Brain microvascular endothelial cell (primary cell): Measurements from ENCODE around the gene MAGEA1.

Source experiments
- DNase-seq: peaks from one replicate; pipeline ENCODE4 v3.0.0-alpha.2; 2020
- H3K27ac ChIP-seq: fragments of 250-450 bp; sonication (Bioruptor Pico); 2 replicates; pipeline ENCODE4 v1.5.1; 2020; ENCODE audit warnings: mild to moderate bottlenecking, moderate library complexity
- H3K27me3 ChIP-seq: fragments of 250-450 bp; sonication (Bioruptor Pico); replicated peaks from 2 replicates; pipeline ENCODE4 v1.5.1; 2020; ENCODE audit warnings: mild to moderate bottlenecking
- H3K36me3 ChIP-seq: fragments of 250-450 bp; sonication (Bioruptor Pico); replicated peaks from 2 replicates; pipeline ENCODE4 v1.5.1; 2020; ENCODE audit warnings: mild to moderate bottlenecking
- H3K4me3 ChIP-seq: 2 replicates; pipeline ENCODE4 v1.5.1; 2011; ENCODE audit warnings: low read depth, mild to moderate bottlenecking, control low read depth, low read length, moderate library complexity
- in situ Hi-C: cut with HindIII; loops from 2 replicates; pipeline ENCODE4 v1.10.0; 2017; ENCODE audit warnings: low sequenced_read_pairs, low pct_ligation_motif_present
- TF ChIP-seq, protein P1 (sequence below): IDR thresholded peaks from 2 replicates; pipeline ENCODE4 v1.5.1; 2011; ENCODE audit warnings: low read depth, mild to moderate bottlenecking, moderate library complexity, low read length, control low read depth, inconsistent platforms; ENCODE audit errors: missing control alignments

Gene MAGEA1

DNA sequence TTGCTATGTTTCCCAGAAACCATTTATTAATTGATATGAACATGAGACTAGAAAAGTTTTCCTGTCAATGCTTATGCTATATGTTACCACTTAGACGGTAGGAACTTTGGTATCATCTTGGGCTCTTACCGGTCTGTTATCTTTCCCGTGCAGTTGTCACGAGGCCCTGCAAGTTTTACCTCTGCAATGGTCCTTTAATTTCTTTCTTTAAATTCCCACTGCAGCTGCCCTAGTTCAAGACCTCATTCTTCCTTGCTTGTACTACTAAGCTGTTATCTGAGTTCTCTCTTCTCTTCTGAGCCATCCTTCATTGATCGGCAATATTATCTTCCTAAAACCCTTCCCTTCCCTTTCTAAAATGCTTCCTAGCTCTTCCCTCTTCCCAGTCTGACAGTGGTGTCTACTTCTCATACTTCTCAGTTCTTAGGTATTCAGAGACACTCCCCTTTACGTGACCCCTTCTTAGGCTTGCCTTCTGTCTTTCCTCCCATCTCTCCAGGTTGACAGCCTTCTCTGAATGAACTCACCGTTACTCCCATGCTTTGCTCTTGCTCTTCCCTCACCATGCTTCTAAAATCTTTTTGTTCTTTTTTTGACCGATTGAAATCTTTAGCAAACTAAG lies 27.5 kb downstream of the MAGEA1 start:
- H3K27ac ChIP-seq: no peak overlapping the region
- TF ChIP-seq, protein P1, sequence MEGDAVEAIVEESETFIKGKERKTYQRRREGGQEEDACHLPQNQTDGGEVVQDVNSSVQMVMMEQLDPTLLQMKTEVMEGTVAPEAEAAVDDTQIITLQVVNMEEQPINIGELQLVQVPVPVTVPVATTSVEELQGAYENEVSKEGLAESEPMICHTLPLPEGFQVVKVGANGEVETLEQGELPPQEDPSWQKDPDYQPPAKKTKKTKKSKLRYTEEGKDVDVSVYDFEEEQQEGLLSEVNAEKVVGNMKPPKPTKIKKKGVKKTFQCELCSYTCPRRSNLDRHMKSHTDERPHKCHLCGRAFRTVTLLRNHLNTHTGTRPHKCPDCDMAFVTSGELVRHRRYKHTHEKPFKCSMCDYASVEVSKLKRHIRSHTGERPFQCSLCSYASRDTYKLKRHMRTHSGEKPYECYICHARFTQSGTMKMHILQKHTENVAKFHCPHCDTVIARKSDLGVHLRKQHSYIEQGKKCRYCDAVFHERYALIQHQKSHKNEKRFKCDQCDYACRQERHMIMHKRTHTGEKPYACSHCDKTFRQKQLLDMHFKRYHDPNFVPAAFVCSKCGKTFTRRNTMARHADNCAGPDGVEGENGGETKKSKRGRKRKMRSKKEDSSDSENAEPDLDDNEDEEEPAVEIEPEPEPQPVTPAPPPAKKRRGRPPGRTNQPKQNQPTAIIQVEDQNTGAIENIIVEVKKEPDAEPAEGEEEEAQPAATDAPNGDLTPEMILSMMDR: no peak
- no peaks in the 10 kb centered on the region for H3K27me3 ChIP-seq
- H3K4me3 ChIP-seq: no peak overlapping the region
- in situ Hi-C loops: no loop called here
- H3K36me3 ChIP-seq: no peaks in the 10 kb centered on the region
- no peak for DNase-seq

DNA sequence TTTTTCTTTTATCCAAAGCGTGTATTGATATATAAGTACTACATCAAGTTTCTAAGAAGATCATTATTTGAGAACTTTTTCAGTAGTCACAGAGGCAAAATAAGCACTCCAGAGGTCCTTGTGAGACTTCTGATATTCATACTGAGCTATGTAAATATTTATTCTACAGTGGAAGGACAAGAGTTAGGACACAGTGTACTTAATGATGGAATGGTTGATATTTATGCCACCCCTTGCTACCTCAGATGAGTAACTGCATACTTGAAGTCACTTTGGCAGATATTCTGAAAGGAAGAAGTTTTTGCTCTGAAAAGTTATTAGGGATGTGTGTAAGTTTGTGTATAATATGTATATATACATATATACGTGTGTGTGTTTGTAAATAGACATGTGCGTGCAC lies 30.3 kb downstream of the MAGEA1 start:
- H3K36me3 ChIP-seq: no peaks in the 10 kb centered on the region
- TF ChIP-seq, protein P1: no peak
- in situ Hi-C loops: no loop called here

DNA sequence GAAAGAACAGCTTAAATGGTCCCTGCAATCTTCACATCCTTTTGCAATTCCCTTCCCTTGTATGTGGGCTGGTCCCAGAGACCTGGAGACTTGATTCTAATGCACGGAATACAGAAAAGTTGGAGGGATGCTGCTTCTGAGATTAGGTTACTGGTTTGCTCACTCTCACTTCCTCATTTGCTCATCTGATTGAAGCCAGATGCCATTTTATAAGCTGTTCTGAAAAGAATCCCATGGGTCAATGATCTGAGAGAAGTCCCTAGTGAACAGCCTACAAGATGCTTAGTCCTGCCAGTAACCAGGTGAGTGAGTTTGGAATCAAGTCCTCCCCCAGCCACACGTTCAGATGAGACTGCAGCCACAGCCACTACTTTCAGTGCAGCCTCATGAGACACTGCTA lies 35.9 kb downstream of the MAGEA1 start:
- in situ Hi-C loops: no loop called here
- TF ChIP-seq, protein P1: no peak
- Histone ChIP-seq H3K27ac (no peak overlapping the region), H3K36me3 (no peaks in the 10 kb centered on the region), H3K27me3 (no peaks in the 10 kb centered on the region), H3K4me3 (no peak overlapping the region)
- DNase-seq: no peak

More for the DNA sequence above, 30.3 kb downstream of the MAGEA1 start:
- no peak overlapping the region for H3K27ac ChIP-seq
- no peaks in the 10 kb centered on the region for H3K27me3 ChIP-seq
- DNase-seq: no peak
- no peak overlapping the region for H3K4me3 ChIP-seq

DNA sequence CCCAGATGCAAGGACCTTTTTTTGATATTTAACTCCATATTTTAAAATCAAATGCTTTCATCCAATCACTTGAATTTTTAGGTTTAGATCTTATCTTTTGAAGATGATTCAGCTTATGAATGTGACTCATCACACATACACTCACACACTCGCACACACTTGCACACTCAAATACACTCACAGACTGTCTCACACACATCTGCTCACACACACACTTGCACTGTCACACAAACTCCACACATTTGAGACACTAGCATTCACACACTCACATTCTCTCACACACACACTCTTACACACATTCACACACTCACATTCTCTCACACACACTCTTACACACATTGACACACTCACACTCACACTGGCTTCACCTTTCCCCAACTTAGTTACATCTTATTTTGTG lies 37.8 kb downstream of the MAGEA1 start:
- Histone ChIP-seq H3K36me3 (no peaks in the 10 kb centered on the region), H3K4me3 (no peak overlapping the region), H3K27me3 (no peaks in the 10 kb centered on the region), H3K27ac (no peak overlapping the region)
- no peak for DNase-seq
- in situ Hi-C loops: no loop called here
- TF ChIP-seq, protein P1: no peak

DNA sequence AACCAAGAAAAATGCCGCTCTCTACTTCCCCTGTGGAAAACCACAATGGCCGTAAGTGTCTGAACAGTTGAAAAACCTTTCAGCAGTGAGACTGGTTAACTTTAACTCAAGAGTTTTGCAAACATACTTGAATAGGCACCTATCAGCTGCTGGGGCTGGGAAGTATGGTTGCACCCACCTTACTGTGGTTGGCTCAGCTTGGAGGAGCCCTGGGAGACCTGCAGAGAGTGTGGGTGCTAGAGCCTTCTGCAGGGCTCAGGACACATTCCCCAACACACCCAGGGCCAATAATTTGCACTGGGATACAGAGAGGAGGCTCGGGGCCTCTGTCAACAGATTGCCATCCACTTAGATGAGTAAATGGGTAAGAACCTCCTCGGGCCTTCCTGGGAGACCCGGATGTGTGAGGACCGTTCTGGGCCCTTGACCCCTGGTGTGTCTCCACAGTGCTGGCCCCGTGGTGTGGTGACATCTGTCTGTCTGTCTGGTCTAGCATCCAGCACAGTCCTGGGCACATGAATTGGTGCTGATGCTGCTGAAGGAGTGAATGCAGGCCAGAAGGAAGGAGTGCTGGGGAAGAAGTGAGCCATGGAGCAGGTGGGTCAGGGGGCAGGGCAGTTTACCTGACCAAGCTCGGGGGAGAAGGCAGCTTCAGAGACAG lies 46.5 kb downstream of the MAGEA1 start:
- Histone ChIP-seq H3K4me3 (no peak overlapping the region), H3K27ac (no peak overlapping the region), H3K27me3 (no peaks in the 10 kb centered on the region), H3K36me3 (no peaks in the 10 kb centered on the region)
- in situ Hi-C loops: no loop called here
- DNase-seq: no peak
- TF ChIP-seq, protein P1: no peak
